Calu3 (cell line): ENCODE results near the gene TEX29. TPM values are rescaled to one million over a fixed set of nuclear protein-coding genes. Genes with fewer than 3 reads are reported as not detected.

ENCODE experiments used
- BruUV-seq: library from RNA; stranded (reverse); fragments of 400-500 nt; replicated peaks from 2 replicates; lab custom pipeline; 2021; lab: Mats Ljungman, UMichigan
- CTCF ChIA-PET: fragments of 300-600 bp; sonication (Branson Sonifier 250); formaldehyde crosslinking; loops from one replicate; lab custom pipeline; 2022; ENCODE audit warnings: antibody characterized with exemption; lab: Charles Lee
- DNase-seq: peaks from one replicate; pipeline ENCODE4 v3.0.0; 2022
- H3K27ac Mint-ChIP-seq: one replicate; pipeline ENCODE4 v1.8.0; 2022; ENCODE audit warnings: mixed read lengths; ENCODE audit not compliant: unreplicated experiment
- H3K27me3 Mint-ChIP-seq: one replicate; pipeline ENCODE4 v1.8.0; 2022; ENCODE audit warnings: mixed read lengths; ENCODE audit not compliant: unreplicated experiment
- H3K36me3 Mint-ChIP-seq: one replicate; pipeline ENCODE4 v1.8.0; 2022; ENCODE audit warnings: mild to moderate bottlenecking, moderate library complexity, mixed read lengths; ENCODE audit not compliant: insufficient read depth, unreplicated experiment
- H3K4me1 Mint-ChIP-seq: one replicate; pipeline ENCODE4 v1.8.0; 2022; ENCODE audit warnings: mild to moderate bottlenecking, low read depth, mixed read lengths; ENCODE audit not compliant: unreplicated experiment
- H3K4me3 Mint-ChIP-seq: one replicate; pipeline ENCODE4 v1.8.0; 2022; ENCODE audit warnings: mild to moderate bottlenecking, low read depth, moderate library complexity, mixed read lengths; ENCODE audit not compliant: unreplicated experiment
- H3K9me3 Mint-ChIP-seq: one replicate; pipeline ENCODE4 v1.8.0; 2022; ENCODE audit warnings: low read depth, mixed read lengths; ENCODE audit not compliant: unreplicated experiment
- CTCF ChIP-seq: fragments of 200-600 bp; IDR thresholded peaks from one replicate; pipeline ENCODE4 v1.8.0; 2022; ENCODE audit warnings: antibody characterized with exemption; ENCODE audit not compliant: unreplicated experiment
- intact Hi-C: fragments of 100-400 bp; cut with micrococcal nuclease; formaldehyde crosslinking; loops from one replicate; pipeline ENCODE4 v1.10.0; 2022; ENCODE audit not compliant: unreplicated experiment
- total RNA-seq: library from RNA; stranded (reverse); gene quantifications from 2 replicates; pipeline ENCODE4 v1.2.3, GENCODE V29; 2022

The TEX29 gene
- total RNA-seq, 1 experiment from 2014 or later: not detected

GRCh38 chr13:111363121-111363520 lies 42.7 kb downstream of the TEX29 start:
- no peak for DNase-seq
- no peak overlapping the region for H3K4me3 Mint-ChIP-seq
- no peaks in the 10 kb centered on the region for H3K27me3 Mint-ChIP-seq
- H3K36me3 Mint-ChIP-seq: no peaks in the 10 kb centered on the region
- CTCF ChIA-PET: no interaction called here
- intact Hi-C loops: no loop called here
- no peaks in the 10 kb centered on the region for H3K4me1 Mint-ChIP-seq
- no peaks in the 10 kb centered on the region for H3K9me3 Mint-ChIP-seq
- BruUV-seq: no TSS peak
- TF ChIP-seq CTCF: no peak
- H3K27ac Mint-ChIP-seq: no peak overlapping the region

GRCh38 chr13:111363591-111363990 lies 43.1 kb downstream of the TEX29 start:
- no peaks in the 10 kb centered on the region for H3K27me3 Mint-ChIP-seq
- H3K27ac Mint-ChIP-seq: no peak overlapping the region
- no peaks in the 10 kb centered on the region for H3K9me3 Mint-ChIP-seq
- TF ChIP-seq CTCF: no peak
- intact Hi-C loops: no loop called here
- DNase-seq: no peak
- BruUV-seq: no TSS peak
- no peaks in the 10 kb centered on the region for H3K36me3 Mint-ChIP-seq
- no peaks in the 10 kb centered on the region for H3K4me1 Mint-ChIP-seq
- H3K4me3 Mint-ChIP-seq: no peak overlapping the region
- CTCF ChIA-PET: no interaction called here

- H3K4me1 Mint-ChIP-seq: no peaks in the 10 kb centered on the region
- no peaks in the 10 kb centered on the region for H3K36me3 Mint-ChIP-seq
- no peak overlapping the region for H3K4me3 Mint-ChIP-seq
- TF ChIP-seq CTCF: no peak
- intact Hi-C loops: no loop called here
- DNase-seq: no peak
- CTCF ChIA-PET: no interaction called here
- no TSS peak for BruUV-seq
- H3K27me3 Mint-ChIP-seq: no peaks in the 10 kb centered on the region
- H3K27ac Mint-ChIP-seq: no peak overlapping the region
- no peaks in the 10 kb centered on the region for H3K9me3 Mint-ChIP-seq
These were observed 44.9 kb downstream of the TEX29 start for GRCh38 chr13:111365149-111366005.

GRCh38 chr13:111367340-111367739 lies 46.9 kb downstream of the TEX29 start:
- no peak overlapping the region for H3K27ac Mint-ChIP-seq
- no TSS peak for BruUV-seq

More at GRCh38 chr13:111367340-111367739, 46.9 kb downstream of the TEX29 start:
- no peak for DNase-seq
- Mint-ChIP-seq H3K36me3 (no peaks in the 10 kb centered on the region), H3K4me1 (no peaks in the 10 kb centered on the region), H3K9me3 (no peaks in the 10 kb centered on the region), H3K4me3 (no peak overlapping the region), H3K27me3 (no peaks in the 10 kb centered on the region)
- intact Hi-C loops: no loop called here
- no peak for TF ChIP-seq CTCF
- CTCF ChIA-PET: no interaction called here
